GM12865 (cell line): ENCODE results near the gene DIP2B.

Experiments
- DNase-seq: peaks from one replicate; pipeline ENCODE4 v3.0.0; 2010; ENCODE audit warnings: low read depth
- H3K4me3 ChIP-seq: 2 replicates; pipeline ENCODE4 v1.5.1; 2011; ENCODE audit warnings: mild to moderate bottlenecking, low read depth, low read length, control low read depth
- TF ChIP-seq, protein P1 (sequence below): IDR thresholded peaks from 2 replicates; pipeline ENCODE4 v1.5.1; 2011; ENCODE audit warnings: low read length, control low read depth, low read depth, inconsistent platforms; ENCODE audit not compliant: insufficient read depth; ENCODE audit errors: missing control alignments

Gene DIP2B

DNA sequence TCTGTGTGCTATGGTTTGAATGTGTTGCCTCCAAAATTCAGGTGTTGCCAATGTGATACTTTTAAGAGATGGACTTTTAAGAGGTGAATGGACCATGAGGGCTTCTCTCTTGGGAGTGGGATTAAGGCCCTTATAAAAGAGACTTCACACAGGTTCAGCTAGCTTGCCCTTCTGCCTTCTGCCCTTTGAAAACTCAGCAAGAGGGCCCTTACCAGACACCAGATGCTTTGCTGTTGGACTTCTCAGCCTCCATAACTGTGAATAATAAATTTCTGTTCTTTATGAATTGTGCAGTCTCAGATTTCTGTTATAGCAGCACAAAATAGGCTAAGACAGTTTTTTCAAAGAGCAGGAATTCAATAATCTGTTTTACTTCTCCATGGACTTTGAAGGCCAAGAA is 86.1 kb downstream of the DIP2B start:
- TF ChIP-seq, protein P1, sequence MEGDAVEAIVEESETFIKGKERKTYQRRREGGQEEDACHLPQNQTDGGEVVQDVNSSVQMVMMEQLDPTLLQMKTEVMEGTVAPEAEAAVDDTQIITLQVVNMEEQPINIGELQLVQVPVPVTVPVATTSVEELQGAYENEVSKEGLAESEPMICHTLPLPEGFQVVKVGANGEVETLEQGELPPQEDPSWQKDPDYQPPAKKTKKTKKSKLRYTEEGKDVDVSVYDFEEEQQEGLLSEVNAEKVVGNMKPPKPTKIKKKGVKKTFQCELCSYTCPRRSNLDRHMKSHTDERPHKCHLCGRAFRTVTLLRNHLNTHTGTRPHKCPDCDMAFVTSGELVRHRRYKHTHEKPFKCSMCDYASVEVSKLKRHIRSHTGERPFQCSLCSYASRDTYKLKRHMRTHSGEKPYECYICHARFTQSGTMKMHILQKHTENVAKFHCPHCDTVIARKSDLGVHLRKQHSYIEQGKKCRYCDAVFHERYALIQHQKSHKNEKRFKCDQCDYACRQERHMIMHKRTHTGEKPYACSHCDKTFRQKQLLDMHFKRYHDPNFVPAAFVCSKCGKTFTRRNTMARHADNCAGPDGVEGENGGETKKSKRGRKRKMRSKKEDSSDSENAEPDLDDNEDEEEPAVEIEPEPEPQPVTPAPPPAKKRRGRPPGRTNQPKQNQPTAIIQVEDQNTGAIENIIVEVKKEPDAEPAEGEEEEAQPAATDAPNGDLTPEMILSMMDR = no peak
- no peak overlapping the region for H3K4me3 ChIP-seq
- DNase-seq = no peak

DNA sequence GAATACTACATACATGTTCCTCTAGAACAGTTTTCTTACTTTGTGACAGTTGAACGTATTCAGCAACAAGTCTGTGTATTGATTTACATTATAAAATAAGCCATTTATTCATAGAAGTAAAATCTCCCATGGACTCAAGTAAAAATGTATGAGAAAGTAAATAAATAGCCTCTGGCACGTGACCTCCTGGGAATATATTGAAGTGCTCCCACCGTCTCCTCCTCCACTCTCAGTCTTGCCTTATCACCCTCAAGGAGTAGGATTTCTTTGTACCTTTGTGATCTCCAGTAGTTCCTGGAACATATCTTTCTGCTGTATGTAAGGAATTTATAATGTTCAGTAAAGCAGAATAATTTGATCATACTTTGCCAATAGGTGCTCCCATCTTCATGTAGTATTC is 90.9 kb downstream of the DIP2B start:
- DNase-seq = no peak
- H3K4me3 ChIP-seq = no peak overlapping the region
- TF ChIP-seq, protein P1 = no peak

DNA sequence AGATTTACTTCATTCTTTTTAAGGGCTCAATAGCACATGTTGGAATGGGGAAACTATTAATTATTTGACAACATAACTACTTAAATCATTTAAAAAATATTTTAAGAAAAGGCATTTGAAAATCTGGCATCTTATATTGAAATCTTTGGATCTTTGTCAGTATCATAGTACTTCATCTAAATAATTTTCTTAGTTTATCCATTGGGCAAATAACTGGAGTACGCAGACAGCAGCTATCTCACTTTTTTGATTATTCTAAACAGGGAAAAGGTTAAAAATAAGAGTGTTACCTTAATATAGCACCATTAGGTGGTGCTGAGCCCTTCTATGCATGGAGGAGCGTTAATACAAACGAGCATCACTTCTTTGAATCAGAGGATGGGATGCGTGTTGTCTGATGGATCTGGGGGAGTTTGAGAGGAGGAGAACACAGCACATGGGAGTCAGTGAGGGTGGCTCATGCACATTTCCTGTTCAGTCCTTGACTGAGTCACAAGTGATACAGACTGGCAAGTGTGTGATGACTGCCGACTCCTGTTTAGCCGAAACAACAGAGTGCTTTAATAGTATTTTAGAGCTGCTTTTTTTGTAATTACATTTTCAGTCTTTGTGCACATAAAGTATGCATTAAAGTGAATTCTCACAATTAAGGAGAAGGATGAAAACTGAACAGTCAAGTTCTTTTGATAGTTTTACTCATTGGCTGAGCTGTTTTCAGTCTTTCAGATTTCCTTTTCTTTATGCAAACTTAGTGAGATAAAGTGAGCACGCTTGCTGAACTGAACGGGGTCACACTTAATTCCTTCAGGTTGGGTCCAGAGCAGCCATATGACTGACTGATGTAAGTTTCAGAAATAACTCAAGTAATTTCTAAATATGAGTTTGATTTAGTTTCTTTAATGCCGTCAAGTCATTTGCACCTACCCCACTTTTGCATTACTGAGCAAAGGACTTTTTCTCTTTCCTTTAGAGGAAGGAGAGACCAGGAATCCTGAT is 92.7 kb downstream of the DIP2B start:
- TF ChIP-seq, protein P1 = no peak
- peak overlapping the region; percentile 39 for H3K4me3 ChIP-seq
- DNase-seq = peak; percentile 82

DNA sequence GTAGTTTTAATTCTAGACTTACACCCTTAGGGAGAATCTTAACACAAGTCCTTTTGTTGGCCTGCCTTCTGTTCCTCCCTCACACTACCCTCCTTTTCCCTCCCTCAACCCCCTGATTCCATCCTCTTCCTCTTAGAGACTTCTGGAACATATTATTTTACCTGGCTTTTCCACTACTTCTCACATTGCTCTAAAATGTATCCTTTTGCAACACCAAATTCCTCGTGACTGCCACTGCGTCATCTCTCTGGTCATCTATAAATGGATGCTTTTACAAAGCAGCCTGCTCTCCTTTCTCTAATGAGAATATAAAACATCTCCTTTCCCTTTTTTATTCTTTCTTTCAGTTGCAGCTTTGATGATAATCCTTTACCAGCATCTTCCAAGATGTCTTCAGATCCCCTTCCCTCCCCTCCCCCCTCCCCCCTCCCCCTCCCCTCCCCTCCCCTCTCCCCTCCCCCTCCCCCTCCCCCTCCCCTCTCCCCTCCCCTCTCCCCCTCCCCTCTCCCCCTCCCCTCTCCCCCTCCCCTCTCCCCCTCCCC is 93.6 kb downstream of the DIP2B start:
- DNase-seq = no peak
- peak overlapping the region; percentile 39 for H3K4me3 ChIP-seq
- TF ChIP-seq, protein P1 = no peak

DNA sequence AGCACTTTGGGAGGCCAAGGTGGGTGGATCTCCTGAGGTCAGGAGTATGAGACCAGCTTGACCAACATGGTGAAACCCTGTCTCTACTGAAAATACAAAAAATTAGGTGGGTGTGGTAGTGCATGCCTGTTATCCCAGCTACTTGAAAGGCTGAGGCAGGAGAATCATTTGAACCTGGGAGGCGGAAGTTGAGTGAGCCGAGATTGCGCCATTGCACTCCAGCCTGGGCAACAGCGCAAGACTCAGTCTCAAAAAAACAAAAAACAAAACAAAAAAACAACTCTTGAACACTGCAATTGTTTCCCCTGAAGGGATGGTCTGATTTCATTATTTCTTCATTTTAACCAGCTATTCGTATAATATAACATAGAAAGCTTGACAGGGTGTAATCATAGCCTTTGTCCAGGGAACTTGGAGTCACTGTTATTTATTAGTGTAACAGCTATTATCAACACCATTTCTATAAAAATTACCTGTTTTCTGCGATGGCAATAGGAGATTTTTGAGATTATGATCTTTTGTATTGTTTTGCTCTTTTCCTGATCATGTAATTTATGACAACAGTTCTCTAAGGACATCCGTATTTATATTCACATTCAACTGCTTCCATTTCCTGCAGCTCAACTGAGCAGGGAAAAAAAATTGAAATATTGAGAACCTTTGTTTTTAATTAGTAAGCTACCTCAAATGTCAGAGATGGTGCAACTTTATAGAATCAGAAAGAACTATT is 94.7 kb downstream of the DIP2B start:
- H3K4me3 ChIP-seq = no peak overlapping the region
- TF ChIP-seq, protein P1 = no peak
- DNase-seq = no peak

DNA sequence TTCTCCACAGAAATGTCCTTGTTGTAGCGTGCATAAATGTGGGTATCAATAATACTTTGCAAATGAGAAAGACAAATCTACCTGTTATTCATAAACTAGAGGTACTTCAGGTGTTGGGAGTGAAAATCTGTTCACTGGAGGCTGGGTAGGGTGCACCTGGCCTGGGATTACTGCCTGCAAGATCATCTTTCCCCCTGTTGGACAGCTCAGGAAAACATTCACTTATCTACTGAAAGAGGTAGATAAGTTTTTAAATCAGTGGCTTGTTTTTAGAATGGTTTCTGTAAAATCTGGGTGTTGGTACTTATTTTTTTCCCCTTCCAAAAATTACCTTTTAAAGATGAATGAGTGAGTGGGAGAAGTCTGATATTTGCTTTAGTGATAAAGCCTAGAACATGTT is 95.6 kb downstream of the DIP2B start:
- H3K4me3 ChIP-seq = no peak overlapping the region
- DNase-seq = no peak
- TF ChIP-seq, protein P1 = no peak
